GM23338 (cell line): ENCODE measurements around the gene MBOAT7.

Experiments
- CREB1 ChIP-seq: fragments of 250-450 bp; sonication (Bioruptor Pico); IDR thresholded peaks from 2 replicates; pipeline ENCODE4 v1.5.0; 2020; ENCODE audit warnings: low read depth, mild to moderate bottlenecking, moderate library complexity
- ETS1 ChIP-seq: IDR thresholded peaks from 2 replicates; pipeline ENCODE4 v1.6.1; 2016; ENCODE audit warnings: antibody characterized with exemption
- EZH2phosphoT487 ChIP-seq: fragments of 200-600 bp; sonication (generic); IDR thresholded peaks from one replicate; pipeline ENCODE4 v1.8.1; 2018; ENCODE audit warnings: antibody characterized with exemption; ENCODE audit not compliant: unreplicated experiment
- JUNB ChIP-seq: IDR thresholded peaks from one replicate; pipeline ENCODE4 v1.6.1; 2016; ENCODE audit warnings: antibody characterized with exemption; ENCODE audit not compliant: unreplicated experiment
- POLR2AphosphoS5 ChIP-seq: IDR thresholded peaks from 2 replicates; pipeline ENCODE4 v1.6.1; 2016; ENCODE audit warnings: antibody characterized with exemption, low read depth
- REST ChIP-seq: IDR thresholded peaks from one replicate; pipeline ENCODE4 v1.6.1; 2018; ENCODE audit warnings: antibody characterized with exemption; ENCODE audit not compliant: unreplicated experiment
- STAT1 ChIP-seq: IDR thresholded peaks from one replicate; pipeline ENCODE4 v1.6.1; 2016; ENCODE audit warnings: antibody characterized with exemption; ENCODE audit not compliant: unreplicated experiment
- TF ChIP-seq, protein P1 (sequence below), 2 experiments: fragments of 200-600 bp in 1 of 2; sonication (generic) in 1 of 2; conservative IDR thresholded peaks; 2 replicates each; pipeline versions ENCODE4 v1.5.1 to v1.6.1; 2016 to 2017; ENCODE audit warnings: antibody characterized with exemption in 2 of 2, low read depth in 2 of 2, mild to moderate bottlenecking in 2 of 2, moderate library complexity in 1 of 2

GRCh38 chr19:54152878-54153524, 36.4 kb downstream of the MBOAT7 start:
- TF ChIP-seq, protein P1, sequence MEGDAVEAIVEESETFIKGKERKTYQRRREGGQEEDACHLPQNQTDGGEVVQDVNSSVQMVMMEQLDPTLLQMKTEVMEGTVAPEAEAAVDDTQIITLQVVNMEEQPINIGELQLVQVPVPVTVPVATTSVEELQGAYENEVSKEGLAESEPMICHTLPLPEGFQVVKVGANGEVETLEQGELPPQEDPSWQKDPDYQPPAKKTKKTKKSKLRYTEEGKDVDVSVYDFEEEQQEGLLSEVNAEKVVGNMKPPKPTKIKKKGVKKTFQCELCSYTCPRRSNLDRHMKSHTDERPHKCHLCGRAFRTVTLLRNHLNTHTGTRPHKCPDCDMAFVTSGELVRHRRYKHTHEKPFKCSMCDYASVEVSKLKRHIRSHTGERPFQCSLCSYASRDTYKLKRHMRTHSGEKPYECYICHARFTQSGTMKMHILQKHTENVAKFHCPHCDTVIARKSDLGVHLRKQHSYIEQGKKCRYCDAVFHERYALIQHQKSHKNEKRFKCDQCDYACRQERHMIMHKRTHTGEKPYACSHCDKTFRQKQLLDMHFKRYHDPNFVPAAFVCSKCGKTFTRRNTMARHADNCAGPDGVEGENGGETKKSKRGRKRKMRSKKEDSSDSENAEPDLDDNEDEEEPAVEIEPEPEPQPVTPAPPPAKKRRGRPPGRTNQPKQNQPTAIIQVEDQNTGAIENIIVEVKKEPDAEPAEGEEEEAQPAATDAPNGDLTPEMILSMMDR (conservative IDR thresholded peaks at IDR 0.05; ENCODE audit: low read depth in 2 of 2) = no peak
- TF ChIP-seq EZH2phosphoT487 (no peak), REST (no peak), CREB1 (CRISPR knock-in tag) (no peak), STAT1 (no peak), ETS1 (no peak), JUNB (no peak), POLR2AphosphoS5 (no peak)
